ENCODE results near the gene DAB2. TPM values are rescaled to one million over a fixed set of nuclear protein-coding genes. Genes with fewer than 3 reads are reported as not detected.

The DAB2 gene
- total RNA-seq, 4 donors from 2014 or later = 13.6 to 25.7 (median 19.2) TPM

- WGBS, 2 donors = 36 to 39% methylated on average over 3 of the region's 3 CpGs
- intact Hi-C loops (cut with DNase I; ENCODE audit: low total_unique reads) = no loop called here
- no peak for TF ChIP-seq CTCF (IDR thresholded peaks at IDR 0.05)
- no peak for TF ChIP-seq POLR2A (IDR thresholded peaks at IDR 0.05)
- no peak overlapping the region for H3K4me3 ChIP-seq (ENCODE audit: low read depth, poor library complexity, severe bottlenecking)
- peak in 1 of 2 donors; percentile 54 for DNase-seq (ENCODE audit: low spot score in 2 of 2)
Measured at GRCh38 chr5:39376293-39376714, 48.5 kb downstream of the DAB2 start.

- no peak overlapping the region for H3K4me3 ChIP-seq (ENCODE audit: low read depth, poor library complexity, severe bottlenecking)
- no peak for DNase-seq (ENCODE audit: low spot score in 2 of 2)
- no peak for TF ChIP-seq POLR2A (IDR thresholded peaks at IDR 0.05)
- no peak for TF ChIP-seq CTCF (IDR thresholded peaks at IDR 0.05)
- 80 to 84% methylated on average over 2 of the region's 2 CpGs for WGBS, 2 donors
- intact Hi-C loops (cut with DNase I; ENCODE audit: low total_unique reads) = no loop called here
Measured at GRCh38 chr5:39373791-39374190, 51.0 kb downstream of the DAB2 start.

- DNase-seq (ENCODE audit: low spot score in 2 of 2) = no peak
- intact Hi-C loops (cut with DNase I; ENCODE audit: low total_unique reads) = no loop called here
- WGBS, 2 donors = 82 to 85% methylated on average over 3 of the region's 3 CpGs
- TF ChIP-seq CTCF (IDR thresholded peaks at IDR 0.05) (no peak), POLR2A (IDR thresholded peaks at IDR 0.05) (no peak)
- no peak overlapping the region for H3K4me3 ChIP-seq (ENCODE audit: low read depth, poor library complexity, severe bottlenecking)
Measured at GRCh38 chr5:39371367-39371635, 53.5 kb downstream of the DAB2 start.

- DNase-seq (ENCODE audit: low spot score in 2 of 2) = no peak
- WGBS, 2 donors = 60 to 61% methylated on average over 10 of the region's 10 CpGs
- intact Hi-C loops (cut with DNase I; ENCODE audit: low total_unique reads) = no loop called here
- TF ChIP-seq POLR2A (IDR thresholded peaks at IDR 0.05) (no peak), CTCF (IDR thresholded peaks at IDR 0.05) (no peak)
- H3K4me3 ChIP-seq (ENCODE audit: low read depth, poor library complexity, severe bottlenecking) = no peak overlapping the region
Measured at GRCh38 chr5:39370555-39371366, 54.0 kb downstream of the DAB2 start.

GRCh38 chr5:39369123-39369815 lies 55.5 kb downstream of the DAB2 start:
- intact Hi-C loops (cut with DNase I; ENCODE audit: low total_unique reads) = no loop called here
- no peak for TF ChIP-seq POLR2A (IDR thresholded peaks at IDR 0.05)
- no peak for TF ChIP-seq CTCF (IDR thresholded peaks at IDR 0.05)
- H3K4me3 ChIP-seq (ENCODE audit: low read depth, poor library complexity, severe bottlenecking) = no peak overlapping the region
- DNase-seq (ENCODE audit: low spot score in 2 of 2) = no peak
- WGBS, 2 donors = 63 to 65% methylated on average over 5 of the region's 5 CpGs

All from lower leg skin (tissue), 4 donors.